HG03442 (cell line): ENCODE measurements around the gene GH1.
"Not testable (repeated sequence)": the region's sequence is repeated elsewhere in the genome, so short reads cannot be mapped to it uniquely, and the experiment has no call there.

Source experiments
- ATAC-seq: cut with Tn5 transposase; IDR thresholded peaks from one replicate; pipeline ENCODE4 v1.9.1; 2021; ENCODE audit warnings: mild to moderate bottlenecking, moderate library complexity; ENCODE audit not compliant: unreplicated experiment

GH1 gene

DNA sequence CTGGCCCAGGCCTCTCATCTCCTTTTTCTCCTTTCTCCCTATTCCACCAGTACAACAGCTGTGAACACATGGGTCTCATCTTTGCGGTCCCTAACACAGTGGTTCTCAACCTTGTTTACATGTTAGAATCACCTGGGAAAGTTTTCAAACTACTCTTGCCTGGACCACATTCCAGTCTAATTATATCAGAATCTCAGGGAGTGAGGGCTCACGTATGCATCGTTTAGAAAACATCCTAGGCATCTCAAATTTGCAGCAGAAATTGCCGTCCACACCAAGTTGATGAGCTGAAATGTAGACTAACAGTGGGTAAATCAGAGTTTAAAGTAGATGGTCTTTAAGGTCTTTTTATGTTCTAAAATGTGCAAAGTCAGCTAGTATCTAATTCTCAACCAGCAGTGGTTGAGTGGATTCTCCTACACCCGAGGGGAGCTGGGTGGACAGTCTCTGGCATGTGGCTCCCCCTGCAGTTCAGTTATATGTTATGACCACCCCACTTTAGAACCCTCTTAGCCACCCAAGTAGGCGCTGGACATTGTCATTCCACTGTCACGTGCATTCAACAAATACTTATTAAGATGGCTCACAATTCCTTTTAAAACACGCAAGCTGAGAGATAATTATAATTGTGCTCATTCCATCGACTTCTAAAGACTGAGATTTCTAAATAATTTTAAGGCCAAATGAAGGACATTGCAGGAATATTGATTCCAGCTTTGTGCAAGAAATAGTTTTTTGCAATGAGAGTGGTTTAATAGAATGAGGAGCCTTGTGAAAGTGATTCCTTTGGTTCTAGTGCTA lies 48.9 kb downstream of the GH1 start:
- not testable (repeated sequence) for ATAC-seq
